ENCODE measurements around the gene LAMA5.

DNA sequence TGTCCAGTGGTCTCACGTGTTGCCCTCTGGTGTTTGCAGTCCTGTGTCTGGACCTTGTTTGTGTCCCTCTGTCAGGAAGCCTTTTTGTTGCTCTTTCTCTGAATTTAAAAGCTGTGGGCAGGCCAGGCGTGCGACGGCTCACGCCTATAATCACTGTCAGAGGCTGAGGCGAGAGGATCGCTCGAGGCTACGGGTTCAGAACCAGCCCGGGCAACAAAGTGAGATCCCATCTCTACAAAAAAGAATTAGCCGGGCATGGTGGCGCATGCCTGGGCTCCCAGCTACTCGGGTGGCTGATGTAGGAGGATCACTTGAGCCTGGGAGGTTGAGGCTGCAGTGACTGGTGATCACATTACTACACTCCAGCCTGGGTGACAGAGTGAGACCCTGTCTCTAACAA, 100.3 kb downstream of the LAMA5 start:
- TF ChIP-seq CTCF (IDR thresholded peaks at IDR 0.05): no peak
- no peak for TF ChIP-seq POLR2A (IDR thresholded peaks at IDR 0.05)

Data from vagina (tissue), 2 donors.